ENCODE data around the gene KLC1.

The KLC1 gene

GRCh38 chr14:103738701-103739451, 109.9 kb downstream of the KLC1 start:
- no peak for DNase-seq

DNA sequence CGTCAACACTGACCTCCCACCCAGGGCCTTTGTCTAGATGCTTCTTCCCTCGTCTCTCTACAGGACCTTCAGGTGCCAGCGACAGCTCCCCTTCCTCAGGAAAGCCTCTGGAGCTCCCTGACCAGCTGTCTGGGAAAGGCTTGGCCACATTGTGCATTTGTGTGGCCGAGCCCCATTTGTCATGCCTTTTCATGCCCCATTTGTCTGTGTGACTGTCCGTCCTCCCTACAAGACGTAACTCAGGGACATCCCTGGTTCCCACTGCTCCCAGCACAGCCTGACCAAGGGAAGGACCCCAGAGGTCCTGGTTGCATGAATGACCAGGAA, 110.4 kb downstream of the KLC1 start:
- DNase-seq, result no peak

GRCh38 chr14:103739793-103740501, 110.9 kb downstream of the KLC1 start:
- no peak for DNase-seq

DNA sequence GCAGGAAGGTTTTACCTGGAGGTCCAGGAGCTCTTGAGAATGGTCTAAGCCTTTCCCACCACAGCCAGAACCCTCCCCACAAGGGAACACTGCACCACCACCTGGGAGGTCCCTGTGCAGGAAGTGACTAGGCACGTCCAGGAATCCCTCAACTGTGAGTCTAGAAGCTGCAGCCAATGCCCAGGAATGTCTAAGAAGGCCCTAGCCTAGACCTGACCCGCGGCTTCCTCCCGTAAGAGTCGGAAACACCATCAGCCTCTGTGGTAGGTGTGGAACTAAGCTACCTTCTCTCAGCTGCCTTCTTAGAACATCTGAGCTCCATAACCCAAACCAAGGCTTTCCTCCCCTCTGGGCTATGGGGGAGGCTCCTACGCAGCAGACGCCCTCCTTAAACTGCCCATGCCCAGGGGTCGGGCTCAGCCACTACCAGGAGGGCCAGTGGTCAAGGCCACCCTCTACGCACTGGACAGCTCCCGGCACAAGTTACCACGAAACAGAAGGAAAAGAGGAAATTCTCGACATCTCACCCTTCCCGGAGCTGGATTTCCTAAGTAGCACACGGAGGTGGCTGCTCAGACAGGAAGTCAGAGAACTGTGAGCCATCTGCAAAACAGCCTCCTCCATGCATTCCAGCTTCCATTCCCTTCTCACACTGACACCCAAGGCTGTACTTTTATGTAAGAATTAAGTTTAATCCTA, 112.1 kb downstream of the KLC1 start:
- no peak for DNase-seq

DNA sequence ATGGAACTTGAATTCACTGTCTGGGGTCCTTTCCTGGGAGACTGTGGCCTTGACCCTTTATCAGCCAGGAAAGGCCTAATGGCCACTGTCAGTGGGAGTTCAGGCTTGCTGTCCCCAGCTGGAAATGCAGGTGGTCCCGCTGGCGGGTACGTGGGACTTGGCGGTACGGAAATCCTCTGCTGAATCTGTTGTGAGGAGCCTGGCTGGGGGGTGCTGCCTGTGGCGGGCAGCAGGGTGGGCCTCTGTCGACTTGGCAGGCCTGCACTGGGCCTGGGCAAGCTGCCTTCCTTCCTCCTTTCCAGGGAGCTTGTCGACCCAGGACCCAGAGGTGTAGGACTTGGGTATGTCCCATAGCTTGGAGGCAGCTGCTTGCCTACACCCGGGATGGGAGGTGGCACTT, 112.9 kb downstream of the KLC1 start:
- no peak for DNase-seq

DNA sequence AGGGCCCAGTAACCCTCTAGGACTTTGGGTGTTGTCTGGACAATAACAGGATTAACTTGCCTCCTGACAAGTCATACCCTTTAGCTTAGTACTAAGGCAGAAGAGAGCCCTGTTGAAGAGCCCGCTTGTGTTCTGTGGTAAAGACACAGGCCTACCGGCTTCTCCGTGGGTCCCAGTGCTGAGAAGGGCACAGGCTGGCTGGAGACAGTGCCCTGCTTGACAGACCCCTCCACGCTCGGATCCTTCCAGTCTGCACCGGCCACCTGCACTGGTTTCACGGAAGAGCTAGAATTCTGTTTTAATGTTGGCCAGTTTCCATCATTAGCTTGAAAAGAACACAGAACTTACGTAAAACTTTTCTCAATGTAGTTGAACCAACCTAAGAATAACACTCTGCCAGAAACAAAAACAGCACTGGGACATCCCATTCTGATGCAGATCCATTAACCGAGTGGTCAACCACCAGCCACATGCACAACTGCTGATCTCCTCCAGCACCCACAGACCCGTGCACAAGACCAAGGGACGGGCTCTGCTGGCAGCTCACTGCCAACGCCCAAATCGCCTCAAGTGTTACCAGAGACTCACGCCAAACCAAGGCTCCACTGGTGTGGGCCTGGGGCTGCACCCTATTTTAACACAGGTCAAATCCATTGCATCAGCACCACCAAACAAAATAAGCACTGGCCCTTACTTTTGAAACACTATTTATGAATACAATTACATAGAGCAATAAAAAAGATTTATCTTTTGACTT, 113.7 kb downstream of the KLC1 start:
- DNase-seq, result no peak

GRCh38 chr14:103743691-103744090, 114.7 kb downstream of the KLC1 start:
- DNase-seq, result no peak

DNA sequence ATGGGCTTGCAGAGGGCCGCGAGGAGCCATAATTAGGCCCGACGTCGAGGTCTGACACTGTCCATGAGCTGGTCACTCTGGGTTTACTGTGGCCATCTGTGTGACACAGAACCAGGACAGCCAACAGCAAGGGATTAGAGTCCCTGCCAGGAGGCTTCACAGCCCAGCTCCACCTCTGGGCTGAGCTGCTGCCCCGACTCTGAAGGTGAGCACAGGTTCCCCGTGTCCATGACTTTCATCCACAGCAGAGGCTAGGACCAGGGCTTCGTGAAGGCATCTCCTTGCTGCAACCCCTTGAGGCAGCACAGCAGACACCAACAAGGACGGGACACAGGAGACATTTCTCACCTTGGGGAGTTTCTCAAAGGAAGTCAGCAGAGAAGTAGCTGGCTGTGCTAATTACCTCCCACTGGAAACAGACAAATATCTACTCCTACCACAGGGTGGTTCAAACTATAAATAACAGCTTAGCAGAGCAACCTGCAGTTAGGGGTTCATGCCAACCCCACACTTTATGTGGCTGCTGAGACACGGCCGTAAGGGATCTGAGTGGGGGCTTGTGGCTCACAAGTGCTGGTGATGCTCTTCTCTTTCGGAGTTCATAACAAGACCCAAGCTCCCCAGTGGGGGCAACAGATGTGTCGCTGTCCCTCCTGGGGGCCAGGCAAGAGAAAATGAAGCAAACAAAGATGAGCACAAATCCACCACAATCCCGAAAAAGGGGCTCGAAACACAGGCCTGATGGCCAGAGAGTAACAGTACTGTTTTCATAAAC, 115.8 kb downstream of the KLC1 start:
- no peak for DNase-seq

DNA sequence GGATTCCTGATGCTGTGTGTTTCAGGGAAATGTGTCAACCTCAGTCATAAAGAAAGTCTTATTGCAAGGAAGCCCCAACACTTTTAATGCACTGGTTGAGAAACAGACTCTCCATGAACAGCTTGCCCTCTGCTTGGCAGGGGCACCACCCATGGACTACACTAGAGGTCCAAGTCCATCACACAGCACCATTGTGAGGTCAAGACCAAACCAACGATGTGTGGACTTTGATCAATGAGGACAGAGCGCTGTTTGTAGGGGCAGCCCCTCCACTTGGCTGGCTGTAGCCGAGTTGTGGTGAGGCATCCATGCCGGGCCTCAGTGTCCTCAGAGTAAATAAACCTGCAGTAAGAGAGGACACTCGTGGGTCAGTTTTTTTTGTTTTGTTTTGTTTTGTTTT, 116.4 kb downstream of the KLC1 start:
- DNase-seq, result no peak

- DNase-seq, result no peak
Measured at GRCh38 chr14:103746701-103747100, 117.7 kb downstream of the KLC1 start.

GRCh38 chr14:103748534-103748857, 119.5 kb downstream of the KLC1 start:
- DNase-seq, result no peak

DNA sequence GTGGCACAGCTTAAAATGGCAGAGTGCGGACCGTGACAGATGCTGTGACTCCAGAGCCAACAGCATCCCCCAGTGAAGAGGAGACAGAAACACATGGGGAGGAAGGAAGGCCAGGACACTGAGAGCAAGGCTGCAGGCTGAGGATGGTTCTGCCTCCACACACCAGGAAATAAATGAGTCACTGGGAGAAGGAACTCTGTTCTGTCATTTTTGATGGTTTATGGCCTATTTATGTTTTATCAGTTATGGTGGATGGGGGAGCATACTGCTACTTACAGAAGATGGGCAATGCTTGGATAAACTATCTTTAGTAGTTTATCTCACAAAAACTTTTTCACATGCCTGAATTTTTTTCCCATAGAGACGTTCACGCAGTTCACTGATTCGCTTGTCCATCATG, 120.4 kb downstream of the KLC1 start:
- DNase-seq, result no peak

DNA sequence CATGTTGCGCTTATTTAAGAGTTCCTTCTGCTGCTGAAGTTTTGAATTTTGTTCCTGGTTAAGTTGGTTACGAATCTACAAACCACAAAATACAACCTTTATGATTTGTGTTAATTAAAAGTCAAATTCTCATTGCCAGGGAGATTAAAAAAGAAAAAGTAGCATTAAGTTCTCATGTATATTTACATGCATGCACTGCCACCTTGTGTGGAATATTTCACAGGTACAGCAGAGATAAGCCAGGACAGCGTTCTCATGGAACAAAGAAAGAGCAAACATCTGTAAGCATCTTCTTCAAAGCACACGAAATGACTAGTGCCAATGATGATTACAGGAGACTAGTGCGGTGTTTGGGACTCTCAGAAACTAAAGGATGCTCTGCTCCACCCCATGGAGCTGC, 120.8 kb downstream of the KLC1 start:
- no peak for DNase-seq
